K562 (cell line): Measurements from ENCODE around the gene COL4A6. TPM values are rescaled to one million over a fixed set of nuclear protein-coding genes. Genes with fewer than 3 reads are reported as not detected.

Source experiments
- ATAC-seq: fragments of 200-7000 bp; cut with Tn5 transposase; 3 replicates; pipeline ENCODE4 v1.9.1; 2020; ENCODE audit warnings: moderate library complexity
- BruUV-seq: library from RNA; stranded (reverse); fragments of 400-500 nt; replicated peaks from 2 replicates; lab custom pipeline; 2021; lab: Mats Ljungman, UMichigan
- CTCF ChIA-PET: fragments of 300-600 bp; formaldehyde crosslinking; extraction: SDS; loops from one replicate; lab custom pipeline; 2021; ENCODE audit warnings: low intra/inter-chr PET ratio; lab: Yijun Ruan, JAX
- POLR2A ChIA-PET: fragments of 300-600, 350-650 bp; sonication (Branson Sonifier 250); formaldehyde crosslinking; extraction: SDS; loops from one replicate; lab custom pipeline; 2021; ENCODE audit warnings: antibody characterized with exemption, inconsistent platforms; lab: Yijun Ruan, JAX
- DNase-seq, 4 experiments: peaks; one replicate each; pipeline versions ENCODE4 v3.0.0 to v3.0.0-alpha.2; 2011 to 2018; ENCODE audit warnings: low spot score in 3 of 4, mixed read lengths in 3 of 4; ENCODE audit errors: extremely low read depth in 1 of 4
- FAIRE-seq: peaks from 2 replicates; lab custom pipeline; 2011; peaks lifted over from hg19 to GRCh38; lab: Jason Lieb, UNC
- H2AFZ ChIP-seq: 2 replicates; pipeline ENCODE4 v1.6.0; 2011; ENCODE audit warnings: low read depth, low read length, control low read depth, inconsistent platforms
- H3K27ac ChIP-seq: fragments of 200-600 bp; 3 replicates; pipeline ENCODE4 v1.8.0; 2011; ENCODE audit warnings: low read depth, mild to moderate bottlenecking, control low read depth, inconsistent platforms, low read length, moderate library complexity, mixed read lengths; ENCODE audit errors: extremely low read depth
- H3K27me3 ChIP-seq, 2 experiments: fragments of 300-600 bp in 1 of 2; 2 replicates in 1 of 2; 3 replicates in 1 of 2; pipeline versions ENCODE4 v1.6.0 to v1.8.0; 2011; ENCODE audit warnings: inconsistent platforms in 2 of 2, low read length in 2 of 2, mild to moderate bottlenecking in 1 of 2, mixed read lengths in 1 of 2, moderate library complexity in 1 of 2; ENCODE audit not compliant: control insufficient read depth in 2 of 2, insufficient read depth in 2 of 2
- H3K36me3 ChIP-seq: fragments of 300-600 bp; 3 replicates; pipeline ENCODE4 v1.8.0; 2011; ENCODE audit warnings: mild to moderate bottlenecking, low read length, inconsistent platforms; ENCODE audit not compliant: control insufficient read depth, insufficient read depth
- H3K4me1 ChIP-seq, 2 experiments: fragments of 200-600 bp in 1 of 2; replicated peaks in 1 of 2; 2 replicates in 1 of 2; 3 replicates in 1 of 2; pipeline versions ENCODE4 v1.5.1 to v1.8.0; 2011; ENCODE audit warnings: inconsistent platforms in 2 of 2, low read length in 2 of 2, mild to moderate bottlenecking in 1 of 2, mixed read lengths in 1 of 2, moderate library complexity in 1 of 2; ENCODE audit not compliant: control insufficient read depth in 2 of 2, insufficient read depth in 2 of 2
- H3K4me2 ChIP-seq: 2 replicates; pipeline ENCODE4 v1.6.1; 2011; ENCODE audit warnings: low read length, control low read depth, inconsistent platforms, mixed read lengths; ENCODE audit not compliant: insufficient read depth
- H3K4me3 ChIP-seq: fragments of 200-600 bp; sonication (generic), shearing (Covaris generic); 2 replicates; pipeline ENCODE4 v1.5.1; 2016; ENCODE audit warnings: control low read depth, inconsistent platforms
- H3K79me2 ChIP-seq: fragments of 200-600 bp; 3 replicates; pipeline ENCODE4 v1.8.0; 2011; ENCODE audit warnings: low read length, inconsistent platforms; ENCODE audit not compliant: control insufficient read depth, insufficient read depth
- H3K9ac ChIP-seq, 2 experiments: 2 replicates each; pipeline versions ENCODE4 v1.6.0 to v1.6.1; 2011; ENCODE audit warnings: low read depth in 2 of 2, low read length in 2 of 2, control low read depth in 1 of 2, inconsistent platforms in 1 of 2, mild to moderate bottlenecking in 1 of 2, mixed read lengths in 1 of 2; ENCODE audit not compliant: insufficient read depth in 1 of 2
- H3K9me1 ChIP-seq: one replicate; pipeline ENCODE4 v1.6.0; 2011; ENCODE audit warnings: inconsistent platforms, mild to moderate bottlenecking, low read length, moderate library complexity; ENCODE audit not compliant: control insufficient read depth, insufficient read depth
- H3K9me3 ChIP-seq: replicated peaks from 2 replicates; pipeline ENCODE4 v1.5.1; 2011; ENCODE audit warnings: low read depth, low read length, inconsistent platforms; ENCODE audit not compliant: control insufficient read depth, insufficient read depth
- H4K20me1 ChIP-seq: replicated peaks from 2 replicates; pipeline ENCODE4 v1.6.1; 2011; ENCODE audit warnings: low read length, inconsistent platforms, mixed read lengths; ENCODE audit not compliant: control insufficient read depth, insufficient read depth
- NFIC ChIP-seq: fragments of 450-650 bp; IDR thresholded peaks from 2 replicates; pipeline ENCODE4 v1.6.1; 2017; ENCODE audit warnings: mild to moderate bottlenecking, inconsistent platforms
- RBM25 ChIP-seq: fragments of 200-400 bp; formaldehyde crosslinking; IDR thresholded peaks from 2 replicates; pipeline ENCODE4 v1.6.1; 2018; ENCODE audit warnings: low read length, low read depth, moderate library complexity; ENCODE audit not compliant: severe bottlenecking
- TBP ChIP-seq: optimal IDR thresholded peaks from 2 replicates; pipeline ENCODE3; 2011; ENCODE audit warnings: low read depth, low read length, improper control_type of control experiment
- ZFP36 ChIP-seq: fragments of 150-350 bp; IDR thresholded peaks from 2 replicates; pipeline ENCODE4 v1.6.1; 2018; ENCODE audit warnings: low read length, low read depth; ENCODE audit not compliant: partially characterized antibody
- ZNF76 ChIP-seq: fragments of 250-450 bp; sonication (Bioruptor Pico); IDR thresholded peaks from 2 replicates; pipeline ENCODE4 v1.4.0; 2020; ENCODE audit warnings: mild to moderate bottlenecking, moderate library complexity, borderline replicate concordance
- WGBS: fragments of 100-300 bp; shearing (Covaris generic); methylation state at CpG from one replicate; pipeline ENCODE4 v1.1.6; 2016; ENCODE audit warnings: low coverage, mixed read lengths; ENCODE audit not compliant: insufficient coverage; ENCODE audit errors: missing lambda C conversion rate; 5-methylcytosine and 5-hydroxymethylcytosine counted together
- in situ Hi-C: fragments of 300-500 bp; cut with MboI; formaldehyde crosslinking; loops from 4 replicates; pipeline ENCODE4 v1.15.0; 2018; ENCODE audit warnings: inconsistent platforms, mixed read lengths
- intact Hi-C: fragments of 100-400 bp; cut with micrococcal nuclease; formaldehyde crosslinking; loops from 2 replicates; pipeline ENCODE4 v1.14.2; 2022
- polyA plus RNA-seq, 8 experiments: library from polyadenylated mRNA; depleted of rRNA in 4 of 8; stranded (reverse) in 5 of 8; unstranded in 3 of 8; fragments of >200 nt; fragmentation: Nextera tagmentation in 2 of 8; fragmentation: Illumina TruSeq in 1 of 8; extraction: Ambion mirVana in 2 of 8; extraction: Trizol in 1 of 8; gene quantifications; 2 replicates each; pipeline versions ENCODE4 v1.2.1 to v1.2.3, GENCODE V29; 2011 to 2014; ENCODE audit warnings: inconsistent platforms in 1 of 8, missing spikeins in 1 of 8
- total RNA-seq, 7 experiments: library from RNA; depleted of rRNA in 6 of 7; stranded (reverse); fragments of >200 nt in 6 of 7; fragmentation: Illumina TruSeq in 2 of 7; extraction: Trizol in 2 of 7; gene quantifications; 2 replicates each; pipeline versions ENCODE4 v1.2.1 to v1.2.3, GENCODE V29; 2011 to 2021; ENCODE audit warnings: low replicate concordance in 1 of 7

The COL4A6 gene
- total and polyA plus RNA-seq, 9 of the 15 experiments (the other 6 are each of a cell fraction or from before 2014, with no cell fraction given), result 0.02 to 0.05 TPM; not detected in 7

- H4K20me1 ChIP-seq, result no peaks in the 10 kb centered on the region
- WGBS, result 20% methylated on average over 1 of the region's 1 CpG
- no peaks in the 10 kb centered on the region for H3K9me3 ChIP-seq
- H3K36me3 ChIP-seq, result no peaks in the 10 kb centered on the region
- H3K79me2 ChIP-seq, result no peaks in the 10 kb centered on the region
- ChIA-PET POLR2A (interaction anchor here (0.6 kb wide), 2 partner anchors 14 to 193 kb away, joined by 3 to 4 read pairs; no protein-coding TSS in a partner anchor), CTCF (no interaction called here)
- no peak overlapping the region for H3K9ac ChIP-seq
- H2AFZ ChIP-seq, result no peak overlapping the region
- no peaks in the 10 kb centered on the region for H3K4me1 ChIP-seq
- H3K9me1 ChIP-seq, result no peaks in the 10 kb centered on the region
- no peak for FAIRE-seq
- no peak overlapping the region for H3K4me2 ChIP-seq
- ATAC-seq, result no peak
- intact Hi-C loops (no loop called here), in situ Hi-C loops (no loop called here)
- no peaks in the 10 kb centered on the region for H3K27me3 ChIP-seq
- H3K4me3 ChIP-seq, result no peak overlapping the region
- DNase-seq, result no peak
- TF ChIP-seq TBP (no peak), ZFP36 (peak; percentile 60), RBM25 (peak; percentile 84)
- no TSS peak for BruUV-seq
- no peak overlapping the region for H3K27ac ChIP-seq
Observed at GRCh38 chrX:108366644-108367406, 71.4 kb downstream of the COL4A6 start.

- Histone ChIP-seq H4K20me1 (no peaks in the 10 kb centered on the region), H2AFZ (no peak overlapping the region), H3K9me3 (no peaks in the 10 kb centered on the region), H3K27me3 (no peaks in the 10 kb centered on the region), H3K4me2 (no peak overlapping the region), H3K9ac (no peak overlapping the region), H3K4me1 (no peaks in the 10 kb centered on the region), H3K9me1 (no peaks in the 10 kb centered on the region), H3K79me2 (no peaks in the 10 kb centered on the region), H3K36me3 (no peaks in the 10 kb centered on the region), H3K4me3 (no peak overlapping the region), H3K27ac (no peak overlapping the region)
- ChIA-PET POLR2A (no interaction called here), CTCF (no interaction called here)
- TF ChIP-seq ZNF76 (no peak), NFIC (peak; percentile 70)
- WGBS, result 0% methylated on average over 1 of the region's 1 CpG
- no peak for DNase-seq
- in situ Hi-C loops, result no loop called here
- FAIRE-seq, result no peak
- ATAC-seq, result no peak
- intact Hi-C loops, result no loop called here
- BruUV-seq, result no TSS peak
Observed at GRCh38 chrX:108362026-108362425, 76.2 kb downstream of the COL4A6 start.
